Stimulated activated memory B cell treated with anti-CD40 and anti-IgM and Interleukin-4, amounts not matched to agents 10 μg/mL and 1 μg/mL and 100 μg/mL, for 72 hours (primary cell): Measurements from ENCODE around the gene TMPRSS3.

Experiments
- ATAC-seq: fragments of 150-1000 bp; cut with Tn5 transposase; 2 replicates; pipeline ENCODE4 v1.10.0; 2021
- H3K27ac Mint-ChIP-seq: one replicate; pipeline ENCODE4 v1.8.0; 2022; ENCODE audit warnings: mild to moderate bottlenecking, mixed read lengths
- H3K27me3 Mint-ChIP-seq: one replicate; pipeline ENCODE4 v1.8.0; 2022; ENCODE audit warnings: mixed read lengths
- H3K36me3 Mint-ChIP-seq: one replicate; pipeline ENCODE4 v1.8.0; 2022; ENCODE audit warnings: mixed read lengths
- H3K4me1 Mint-ChIP-seq: one replicate; pipeline ENCODE4 v1.8.0; 2022; ENCODE audit warnings: mixed read lengths
- H3K4me3 Mint-ChIP-seq: one replicate; pipeline ENCODE4 v1.8.0; 2022; ENCODE audit warnings: mild to moderate bottlenecking, moderate library complexity, mixed read lengths
- H3K9me3 Mint-ChIP-seq: one replicate; pipeline ENCODE4 v1.8.0; 2022; ENCODE audit warnings: mixed read lengths

TMPRSS3 gene

DNA sequence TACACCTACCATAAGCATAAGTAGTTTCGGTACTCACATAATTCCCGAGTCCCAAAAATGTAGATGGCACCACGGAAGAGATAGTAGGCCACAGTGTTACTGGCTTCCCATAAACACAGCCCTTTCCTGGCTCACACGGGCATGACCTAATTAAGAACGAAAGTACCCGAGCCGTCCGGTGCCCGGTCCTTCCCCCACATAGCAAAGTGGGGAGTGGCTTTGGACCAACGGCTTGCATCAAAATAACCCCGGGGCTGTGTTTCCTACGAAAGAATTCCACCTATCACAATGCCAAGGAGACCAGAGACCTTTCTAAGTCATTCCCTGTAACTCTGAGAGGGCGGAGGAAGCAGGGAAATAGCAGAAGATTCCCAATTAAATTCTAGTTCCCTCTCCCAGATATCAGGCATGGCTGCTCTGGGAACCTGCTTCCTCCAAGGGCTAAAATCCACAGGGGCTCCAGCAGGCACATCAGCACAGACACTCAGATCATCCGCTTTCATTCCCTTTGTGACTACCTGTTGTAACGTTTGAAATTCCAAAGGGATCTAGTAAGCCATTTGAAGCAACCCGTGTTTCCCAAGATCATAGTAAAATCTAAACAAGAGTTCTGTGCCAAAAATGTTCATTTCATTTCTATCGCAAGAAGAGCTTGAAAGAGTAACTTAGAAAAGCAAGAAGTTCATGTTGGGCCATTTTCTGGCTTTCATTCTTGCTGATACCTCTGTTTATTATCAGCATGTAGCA lies at the start of gene TMPRSS3:
TMPRSS3 (minus strand) TSS at position 148 of the 747 bp plus-strand sequence. CDS start 635 bp downstream, outside the sequence.
- H3K27me3 Mint-ChIP-seq: peaks cover 9% of the 10 kb centered on the region
- no peak within 1 kb of the TSS for H3K4me3 Mint-ChIP-seq
- H3K27ac Mint-ChIP-seq: no peak within 1 kb of the TSS
- no peak for ATAC-seq
- H3K36me3 Mint-ChIP-seq: no peaks in the 10 kb centered on the region
- no peaks in the 10 kb centered on the region for H3K9me3 Mint-ChIP-seq
- H3K4me1 Mint-ChIP-seq: peaks cover 44% of the 10 kb centered on the region

- Mint-ChIP-seq H3K4me3 (no peak overlapping the region), H3K4me1 (peaks cover 43% of the 10 kb centered on the region), H3K9me3 (no peaks in the 10 kb centered on the region), H3K27me3 (peaks cover 32% of the 10 kb centered on the region), H3K27ac (no peak overlapping the region), H3K36me3 (no peaks in the 10 kb centered on the region)
- ATAC-seq: no peak
Measured at GRCh38 chr21:42445311-42445710, 49.5 kb upstream of the TMPRSS3 start.

DNA sequence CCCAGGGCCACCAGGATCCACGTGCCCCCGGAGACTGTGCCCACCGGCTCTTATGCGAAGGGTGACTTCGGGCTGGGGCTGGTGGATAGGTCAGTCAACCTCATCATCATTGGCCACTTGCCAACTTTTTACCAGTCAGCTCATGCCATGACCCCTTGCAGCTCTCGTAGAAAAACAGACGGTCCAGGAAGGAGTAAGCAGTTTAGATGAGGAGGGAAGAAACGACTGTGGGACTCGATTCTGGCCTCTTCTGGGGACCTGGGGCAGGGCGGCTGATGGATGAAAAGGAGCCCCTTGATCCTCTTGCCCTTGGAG lies 48.9 kb upstream of the TMPRSS3 start:
- ATAC-seq: no peak
- Mint-ChIP-seq H3K36me3 (no peaks in the 10 kb centered on the region), H3K27me3 (peaks cover 37% of the 10 kb centered on the region), H3K4me1 (peaks cover 43% of the 10 kb centered on the region), H3K27ac (no peak overlapping the region), H3K4me3 (no peak overlapping the region), H3K9me3 (peaks cover 1% of the 10 kb centered on the region)

- Mint-ChIP-seq H3K9me3 (peaks cover 3% of the 10 kb centered on the region), H3K4me1 (peaks cover 43% of the 10 kb centered on the region), H3K27me3 (peaks cover 43% of the 10 kb centered on the region), H3K36me3 (no peaks in the 10 kb centered on the region), H3K27ac (no peak overlapping the region), H3K4me3 (no peak overlapping the region)
- no peak for ATAC-seq
Measured at GRCh38 chr21:42443876-42444744, 48.3 kb upstream of the TMPRSS3 start.

- Mint-ChIP-seq H3K27me3 (peaks cover 51% of the 10 kb centered on the region), H3K4me3 (no peak overlapping the region), H3K9me3 (peaks cover 3% of the 10 kb centered on the region), H3K36me3 (no peaks in the 10 kb centered on the region), H3K4me1 (peaks cover 44% of the 10 kb centered on the region), H3K27ac (no peak overlapping the region)
- ATAC-seq: no peak
Measured at GRCh38 chr21:42443181-42443785, 47.4 kb upstream of the TMPRSS3 start.

- Mint-ChIP-seq H3K4me3 (no peak overlapping the region), H3K4me1 (peaks cover 44% of the 10 kb centered on the region), H3K27me3 (peaks cover 62% of the 10 kb centered on the region), H3K9me3 (peaks cover 5% of the 10 kb centered on the region), H3K27ac (peak overlapping the region; percentile 82), H3K36me3 (no peaks in the 10 kb centered on the region)
- no peak for ATAC-seq
Measured at GRCh38 chr21:42441963-42442362, 46.1 kb upstream of the TMPRSS3 start.

DNA sequence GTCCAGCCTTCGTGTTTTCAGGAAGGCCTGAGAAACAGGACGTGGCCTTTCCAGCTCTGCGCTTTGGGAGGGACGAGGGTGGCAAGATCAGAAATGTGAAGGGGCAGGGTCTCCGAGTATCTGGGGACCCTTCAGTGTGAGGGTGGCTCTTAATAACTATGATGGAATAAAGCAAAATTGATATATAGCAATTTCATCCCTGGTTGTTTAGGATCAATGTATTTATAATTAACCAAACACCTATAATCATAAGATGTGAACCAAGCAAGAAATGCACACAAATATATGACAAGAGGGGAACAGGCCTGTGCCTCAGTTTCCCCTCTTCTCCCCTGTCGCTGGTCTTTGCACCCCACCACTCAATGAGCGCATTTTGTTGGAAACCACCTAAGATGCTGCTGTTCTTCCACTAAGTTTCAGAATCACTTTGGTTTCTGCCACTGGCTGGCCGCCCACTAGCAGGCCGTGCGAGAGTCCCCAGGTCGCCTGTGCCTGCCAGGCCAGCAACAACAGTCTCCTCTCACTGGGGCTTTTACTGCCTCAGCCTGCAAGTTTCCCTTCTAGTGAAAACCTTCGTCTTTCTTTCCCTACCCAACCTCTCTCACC lies 44.4 kb upstream of the TMPRSS3 start:
- Mint-ChIP-seq H3K4me3 (no peak overlapping the region), H3K36me3 (no peaks in the 10 kb centered on the region)

DNA sequence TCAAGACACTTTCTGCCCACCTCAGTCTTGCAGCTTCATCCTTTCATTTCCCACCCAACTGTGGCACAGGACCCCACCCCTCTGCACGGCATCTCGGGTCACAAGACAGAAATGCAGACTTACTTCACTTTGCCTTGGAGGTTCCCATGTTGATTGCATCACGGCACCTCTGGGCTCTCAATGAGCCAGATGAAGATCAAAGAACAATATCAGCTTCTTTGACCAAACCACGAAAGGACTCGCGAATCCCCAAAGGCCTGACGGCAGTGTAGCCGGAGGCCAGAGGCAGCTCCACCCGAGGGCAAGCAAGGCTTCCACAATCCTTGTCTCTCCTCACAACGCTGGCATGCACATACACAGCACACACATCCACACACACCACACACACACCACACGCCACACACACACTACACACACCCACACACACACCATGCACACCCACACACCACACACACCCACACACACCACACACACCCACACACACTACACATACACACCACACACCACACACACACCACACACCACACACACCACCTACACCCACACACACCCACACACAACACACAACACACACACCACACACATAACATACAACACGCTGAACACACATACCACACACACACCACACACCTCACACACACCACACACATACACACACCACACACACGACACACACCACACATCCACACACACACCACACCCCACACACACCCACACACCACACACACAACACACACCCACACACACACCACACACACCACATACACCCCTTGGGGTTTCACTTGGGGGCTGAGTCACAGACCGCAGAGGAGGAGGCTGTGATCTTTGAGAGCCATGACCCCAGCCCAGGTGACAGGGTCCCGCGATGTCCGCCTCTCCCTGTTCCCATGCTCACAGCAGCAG lies 43.7 kb upstream of the TMPRSS3 start:
- H3K36me3 Mint-ChIP-seq: no peaks in the 10 kb centered on the region
- peak overlapping the region; percentile 3 for H3K4me3 Mint-ChIP-seq
- peak; percentile 64 for ATAC-seq
- peaks cover 30% of the 10 kb centered on the region for H3K4me1 Mint-ChIP-seq
- peaks cover 14% of the 10 kb centered on the region for H3K9me3 Mint-ChIP-seq
- H3K27me3 Mint-ChIP-seq: peaks cover 50% of the 10 kb centered on the region
- H3K27ac Mint-ChIP-seq: peak overlapping the region; percentile 82

More for the DNA sequence above, 44.4 kb upstream of the TMPRSS3 start:
- Mint-ChIP-seq H3K27me3 (peaks cover 50% of the 10 kb centered on the region), H3K9me3 (peaks cover 13% of the 10 kb centered on the region), H3K4me1 (peaks cover 30% of the 10 kb centered on the region), H3K27ac (peak overlapping the region; percentile 82)
- ATAC-seq: peak; percentile 84

DNA sequence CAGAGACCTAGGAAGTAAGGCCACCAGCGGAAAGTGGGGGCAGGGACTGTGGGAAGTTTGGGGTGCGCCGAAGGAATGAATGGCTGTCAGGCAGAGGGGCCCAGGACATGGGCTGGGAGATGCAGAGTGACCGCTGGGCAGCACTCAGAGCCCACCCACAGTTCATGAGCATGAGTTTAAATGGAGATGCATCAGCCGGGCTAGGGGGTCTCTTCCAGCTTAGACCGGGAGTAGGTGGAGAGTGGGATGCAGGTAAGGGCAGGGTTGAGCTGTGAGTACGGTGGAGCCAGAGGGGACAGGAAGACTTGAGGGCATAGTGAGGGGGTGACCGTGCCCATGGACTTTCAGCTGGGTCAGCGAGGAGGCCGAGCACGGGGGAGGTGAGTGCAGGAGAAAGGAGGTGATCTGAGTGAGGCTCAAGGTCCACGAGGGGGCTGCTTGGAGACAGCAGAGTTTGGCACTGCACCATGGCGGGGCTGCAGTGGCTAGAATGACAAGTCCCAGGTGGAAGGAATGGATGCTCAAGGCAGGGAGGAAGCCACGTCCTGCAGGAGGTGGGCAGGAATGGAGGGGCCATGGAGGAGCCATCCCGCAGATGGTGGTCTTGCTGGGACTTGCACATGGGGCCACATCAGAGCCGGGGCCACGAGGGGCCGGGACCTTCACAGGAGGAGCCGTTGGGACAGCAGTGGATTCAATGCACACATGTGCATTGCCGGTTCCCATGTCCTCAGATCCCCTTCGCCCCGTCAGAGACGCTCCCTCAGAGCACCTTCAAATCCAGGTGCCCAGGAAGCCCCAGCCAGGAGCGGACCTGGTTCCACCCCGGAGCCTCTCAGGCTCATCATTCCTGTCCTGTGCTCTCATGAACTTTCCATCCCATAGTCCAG lies 42.7 kb upstream of the TMPRSS3 start:
- ATAC-seq: no peak
- Mint-ChIP-seq H3K9me3 (peaks cover 14% of the 10 kb centered on the region), H3K27ac (peak overlapping the region; percentile 26), H3K4me3 (no peak overlapping the region), H3K36me3 (no peaks in the 10 kb centered on the region), H3K4me1 (peaks cover 26% of the 10 kb centered on the region), H3K27me3 (peaks cover 45% of the 10 kb centered on the region)

- H3K9me3 Mint-ChIP-seq: peaks cover 14% of the 10 kb centered on the region
- peaks cover 26% of the 10 kb centered on the region for H3K4me1 Mint-ChIP-seq
- no peak for ATAC-seq
- H3K27ac Mint-ChIP-seq: peak overlapping the region; percentile 26
- H3K4me3 Mint-ChIP-seq: no peak overlapping the region
- H3K27me3 Mint-ChIP-seq: peaks cover 37% of the 10 kb centered on the region
- H3K36me3 Mint-ChIP-seq: no peaks in the 10 kb centered on the region
Measured at GRCh38 chr21:42437786-42438185, 41.9 kb upstream of the TMPRSS3 start.

- no peak overlapping the region for H3K4me3 Mint-ChIP-seq
- peaks cover 26% of the 10 kb centered on the region for H3K4me1 Mint-ChIP-seq
- H3K9me3 Mint-ChIP-seq: peaks cover 20% of the 10 kb centered on the region
- no peak overlapping the region for H3K27ac Mint-ChIP-seq
- H3K36me3 Mint-ChIP-seq: no peaks in the 10 kb centered on the region
- no peak for ATAC-seq
- peaks cover 29% of the 10 kb centered on the region for H3K27me3 Mint-ChIP-seq
Measured at GRCh38 chr21:42436914-42437313, 41.1 kb upstream of the TMPRSS3 start.

- H3K27ac Mint-ChIP-seq: no peak overlapping the region
- peaks cover 40% of the 10 kb centered on the region for H3K27me3 Mint-ChIP-seq
- no peak overlapping the region for H3K4me3 Mint-ChIP-seq
- peaks cover 20% of the 10 kb centered on the region for H3K4me1 Mint-ChIP-seq
- ATAC-seq: no peak
- peaks cover 20% of the 10 kb centered on the region for H3K9me3 Mint-ChIP-seq
- no peaks in the 10 kb centered on the region for H3K36me3 Mint-ChIP-seq
Measured at GRCh38 chr21:42435833-42436232, 40.0 kb upstream of the TMPRSS3 start.

DNA sequence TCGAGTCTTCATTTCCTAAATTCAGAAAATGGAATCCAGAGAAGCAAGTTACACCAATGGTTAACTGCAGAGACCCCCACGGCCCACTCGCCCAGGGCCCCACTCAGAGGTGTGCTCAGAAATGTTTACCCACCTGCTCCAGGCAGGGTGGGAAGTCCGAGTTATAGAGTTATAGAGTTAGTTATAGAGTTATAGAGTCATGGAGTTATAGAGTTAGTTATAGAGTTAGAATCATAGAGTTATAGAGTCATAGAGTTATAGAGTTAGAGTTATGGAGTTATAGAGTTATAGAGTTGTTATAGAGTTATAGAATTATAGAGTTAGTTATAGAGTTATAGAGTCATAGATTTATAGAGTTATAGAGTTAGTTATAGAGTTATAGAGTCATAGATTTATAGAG lies 39.5 kb upstream of the TMPRSS3 start:
- Mint-ChIP-seq H3K4me1 (peaks cover 15% of the 10 kb centered on the region), H3K27ac (no peak overlapping the region), H3K4me3 (no peak overlapping the region), H3K36me3 (no peaks in the 10 kb centered on the region), H3K9me3 (peaks cover 20% of the 10 kb centered on the region), H3K27me3 (peaks cover 43% of the 10 kb centered on the region)
- ATAC-seq: no peak
